HEK293 (cell line): Measurements from ENCODE around the gene SLC7A9.
"Not testable (repeated sequence)": the region's sequence is repeated elsewhere in the genome, so short reads cannot be mapped to it uniquely, and the experiment has no call there.

Experiments used
- CTCF ChIA-PET: fragments of 350-600 bp; formaldehyde crosslinking; extraction: SDS; loops from one replicate; lab custom pipeline; 2021; ENCODE audit warnings: antibody characterized with exemption; lab: Yijun Ruan, JAX
- POLR2A ChIA-PET: fragments of 300-600 bp; formaldehyde crosslinking; extraction: SDS; loops from one replicate; lab custom pipeline; 2020; ENCODE audit warnings: antibody characterized with exemption, inconsistent platforms; lab: Yijun Ruan, JAX
- H3K27ac ChIP-seq: fragments of 200-500 bp; sonication (Bioruptor generic); 2 replicates; pipeline ENCODE4 v1.5.1; 2014; ENCODE audit warnings: low read depth, low read length, control low read depth, inconsistent platforms; ENCODE audit errors: extremely low read depth
- H3K36me3 ChIP-seq, 2 experiments: fragments of 200-500 bp in 1 of 2; sonication (Bioruptor generic) in 1 of 2; 1 replicate in 1 of 2; 2 replicates in 1 of 2; pipeline ENCODE4 v1.5.1; 2014 to 2017; ENCODE audit warnings: inconsistent platforms in 2 of 2, low read length in 2 of 2; ENCODE audit not compliant: control insufficient read depth in 2 of 2, insufficient read depth in 1 of 2
- H3K4me1 ChIP-seq: fragments of 200-500 bp; sonication (Bioruptor generic); 2 replicates; pipeline ENCODE4 v1.5.1; 2014; ENCODE audit warnings: mild to moderate bottlenecking, low read length, inconsistent platforms; ENCODE audit not compliant: control insufficient read depth, insufficient read depth
- H3K4me3 ChIP-seq: 2 replicates; pipeline ENCODE4 v1.5.1; 2011; ENCODE audit warnings: low read depth, mild to moderate bottlenecking, control low read depth, low read length, moderate library complexity
- H3K9me3 ChIP-seq: fragments of 200-500 bp; sonication (Bioruptor generic); 2 replicates; pipeline ENCODE4 v1.5.1; 2014; ENCODE audit warnings: low read depth, low read length, inconsistent platforms; ENCODE audit not compliant: control insufficient read depth, insufficient read depth
- FEZF1 ChIP-seq: fragments of 450-650 bp; formaldehyde crosslinking; IDR thresholded peaks from 2 replicates; pipeline ENCODE4 v1.5.1; 2016; ENCODE audit warnings: missing biosample characterization, missing genetic modification characterization
- PATZ1 ChIP-seq: fragments of 450-650 bp; formaldehyde crosslinking; IDR thresholded peaks from 2 replicates; pipeline ENCODE4 v1.5.1; 2016; ENCODE audit warnings: missing biosample characterization, missing genetic modification characterization
- ZBTB20 ChIP-seq: fragments of 450-650 bp; formaldehyde crosslinking; IDR thresholded peaks from 2 replicates; pipeline ENCODE4 v1.5.1; 2016; ENCODE audit warnings: missing biosample characterization, missing genetic modification characterization
- ZBTB8A ChIP-seq: fragments of 450-650 bp; formaldehyde crosslinking; IDR thresholded peaks from 2 replicates; pipeline ENCODE4 v1.5.1; 2016; ENCODE audit warnings: missing biosample characterization, missing genetic modification characterization
- ZEB2 ChIP-seq: fragments of 450-650 bp; formaldehyde crosslinking; IDR thresholded peaks from 2 replicates; pipeline ENCODE4 v1.5.1; 2016; ENCODE audit warnings: missing biosample characterization, missing genetic modification characterization
- ZNF121 ChIP-seq: fragments of 450-650 bp; formaldehyde crosslinking; IDR thresholded peaks from 2 replicates; pipeline ENCODE4 v1.5.1; 2016; ENCODE audit warnings: missing biosample characterization, missing genetic modification characterization
- ZNF133 ChIP-seq: fragments of 450-650 bp; formaldehyde crosslinking; IDR thresholded peaks from 2 replicates; pipeline ENCODE4 v1.5.1; 2016; ENCODE audit warnings: missing biosample characterization, missing genetic modification characterization
- ZNF184 ChIP-seq: fragments of 450-650 bp; IDR thresholded peaks from 2 replicates; pipeline ENCODE4 v1.5.1; 2018; ENCODE audit warnings: missing biosample characterization, mild to moderate bottlenecking, missing genetic modification characterization
- ZNF202 ChIP-seq: fragments of 450-650 bp; formaldehyde crosslinking; IDR thresholded peaks from 2 replicates; pipeline ENCODE4 v1.5.1; 2016; ENCODE audit warnings: missing biosample characterization, missing genetic modification characterization, borderline replicate concordance
- ZNF335 ChIP-seq: fragments of 450-650 bp; formaldehyde crosslinking; conservative IDR thresholded peaks from 2 replicates; pipeline ENCODE4 v1.5.1; 2016; ENCODE audit warnings: missing biosample characterization, missing genetic modification characterization
- ZNF423 ChIP-seq: fragments of 450-650 bp; formaldehyde crosslinking; IDR thresholded peaks from 2 replicates; pipeline ENCODE4 v1.5.1; 2016; ENCODE audit warnings: missing biosample characterization, missing genetic modification characterization
- ZNF585B ChIP-seq: fragments of 450-650 bp; formaldehyde crosslinking; IDR thresholded peaks from 2 replicates; pipeline ENCODE4 v1.5.1; 2016; ENCODE audit warnings: missing biosample characterization, missing genetic modification characterization
- ZNF610 ChIP-seq: fragments of 450-650 bp; formaldehyde crosslinking; IDR thresholded peaks from 2 replicates; pipeline ENCODE4 v1.5.1; 2016; ENCODE audit warnings: missing biosample characterization, missing genetic modification characterization, borderline replicate concordance
- ZNF704 ChIP-seq: fragments of 450-650 bp; formaldehyde crosslinking; IDR thresholded peaks from 2 replicates; pipeline ENCODE4 v1.5.1; 2016; ENCODE audit warnings: missing biosample characterization, missing genetic modification characterization
- ZNF747 ChIP-seq: fragments of 450-650 bp; formaldehyde crosslinking; IDR thresholded peaks from 2 replicates; pipeline ENCODE4 v1.5.1; 2016; ENCODE audit warnings: missing biosample characterization, missing genetic modification characterization
- ZNF776 ChIP-seq: fragments of 450-650 bp; formaldehyde crosslinking; IDR thresholded peaks from 2 replicates; pipeline ENCODE4 v1.5.0; 2017; ENCODE audit warnings: missing biosample characterization, missing genetic modification characterization, borderline replicate concordance
- ZNF785 ChIP-seq: fragments of 450-650 bp; formaldehyde crosslinking; IDR thresholded peaks from 2 replicates; pipeline ENCODE4 v1.5.1; 2016; ENCODE audit warnings: missing biosample characterization, missing genetic modification characterization
- ZSCAN16 ChIP-seq: fragments of 450-650 bp; formaldehyde crosslinking; IDR thresholded peaks from 2 replicates; pipeline ENCODE4 v1.5.1; 2016; ENCODE audit warnings: missing biosample characterization, missing genetic modification characterization
- TF ChIP-seq, protein P1 (sequence below): fragments of 450-650 bp; formaldehyde crosslinking; IDR thresholded peaks from 2 replicates; pipeline ENCODE4 v1.5.1; 2016; ENCODE audit warnings: missing biosample characterization, missing genetic modification characterization
- TF ChIP-seq, protein P2 (sequence below): fragments of 450-650 bp; formaldehyde crosslinking; IDR thresholded peaks from 2 replicates; pipeline ENCODE4 v1.5.1; 2016; ENCODE audit warnings: missing biosample characterization, missing genetic modification characterization, borderline replicate concordance
- TF ChIP-seq, protein P3 (sequence below): fragments of 450-650 bp; formaldehyde crosslinking; IDR thresholded peaks from 2 replicates; pipeline ENCODE4 v1.5.1; 2016; ENCODE audit warnings: missing biosample characterization, missing genetic modification characterization

Gene SLC7A9

GRCh38 chr19:32885255-32885654 lies 15.7 kb upstream of the SLC7A9 start:
- POLR2A ChIA-PET: interaction anchor here (1.4 kb wide), 1 partner anchor 19 kb away, joined by 3 read pairs; no protein-coding TSS in a partner anchor
- TF ChIP-seq ZNF121 (tag by site-specific recombination) (peak; percentile 96), ZSCAN16 (tag by site-specific recombination) (peak; percentile 68; the same call in 1 of the 2 replicates)
- CTCF ChIA-PET: interaction anchor here (0.6 to 0.7 kb wide), 3 partner anchors 135 to 1729 kb away, joined by 3 read pairs; no protein-coding TSS in a partner anchor

GRCh38 chr19:32881766-32882165 lies 12.2 kb upstream of the SLC7A9 start:
- TF ChIP-seq ZNF704 (tag by site-specific recombination): no peak
- TF ChIP-seq ZEB2: no peak
- TF ChIP-seq ZSCAN16 (tag by site-specific recombination): no peak
- no peak for TF ChIP-seq ZNF184
- TF ChIP-seq ZNF747 (tag by site-specific recombination): no peak
- no peak for TF ChIP-seq ZBTB20 (tag by site-specific recombination)
- no peak for TF ChIP-seq ZNF202
- TF ChIP-seq ZNF585B (tag by site-specific recombination): no peak
- no peak for TF ChIP-seq ZNF335
- TF ChIP-seq ZBTB8A (tag by site-specific recombination): no peak
- no peak for TF ChIP-seq ZNF776 (tag by site-specific recombination)
- TF ChIP-seq ZNF785 (tag by site-specific recombination): no peak
- TF ChIP-seq FEZF1: no peak
- no peak for TF ChIP-seq ZNF423 (tag by site-specific recombination)
- TF ChIP-seq PATZ1 (tag by site-specific recombination): no peak
- Histone ChIP-seq H3K36me3 (peaks cover 5 to 25% of the 10 kb centered on the region in 2 experiments; a peak in 2 of 3 replicates), H3K4me3 (no peak overlapping the region), H3K27ac (no peak overlapping the region), H3K4me1 (peaks cover 8% of the 10 kb centered on the region), H3K9me3 (no peaks in the 10 kb centered on the region)
- POLR2A ChIA-PET: no interaction called here
- CTCF ChIA-PET: interaction anchor here (0.7 kb wide), 1 partner anchor 19 kb away, joined by 3 read pairs; no protein-coding TSS in a partner anchor

More at GRCh38 chr19:32885255-32885654, 15.7 kb upstream of the SLC7A9 start:
- H3K36me3 ChIP-seq: peaks cover 3 to 23% of the 10 kb centered on the region in 2 experiments; a peak in 2 of 3 replicates
- not testable (repeated sequence) for H3K4me3 ChIP-seq, H3K4me1 ChIP-seq, H3K9me3 ChIP-seq, H3K27ac ChIP-seq

- ChIA-PET POLR2A (no interaction called here), CTCF (no interaction called here)
- no peaks in the 10 kb centered on the region for H3K9me3 ChIP-seq
- peaks cover 5 to 22% of the 10 kb centered on the region in 2 experiments; a peak in 2 of 3 replicates for H3K36me3 ChIP-seq
- H3K27ac ChIP-seq: no peak overlapping the region
- no peak overlapping the region for H3K4me3 ChIP-seq
- H3K4me1 ChIP-seq: peaks cover 3% of the 10 kb centered on the region
- TF ChIP-seq ZNF610 (tag by site-specific recombination): no peak
- TF ChIP-seq, protein P1, sequence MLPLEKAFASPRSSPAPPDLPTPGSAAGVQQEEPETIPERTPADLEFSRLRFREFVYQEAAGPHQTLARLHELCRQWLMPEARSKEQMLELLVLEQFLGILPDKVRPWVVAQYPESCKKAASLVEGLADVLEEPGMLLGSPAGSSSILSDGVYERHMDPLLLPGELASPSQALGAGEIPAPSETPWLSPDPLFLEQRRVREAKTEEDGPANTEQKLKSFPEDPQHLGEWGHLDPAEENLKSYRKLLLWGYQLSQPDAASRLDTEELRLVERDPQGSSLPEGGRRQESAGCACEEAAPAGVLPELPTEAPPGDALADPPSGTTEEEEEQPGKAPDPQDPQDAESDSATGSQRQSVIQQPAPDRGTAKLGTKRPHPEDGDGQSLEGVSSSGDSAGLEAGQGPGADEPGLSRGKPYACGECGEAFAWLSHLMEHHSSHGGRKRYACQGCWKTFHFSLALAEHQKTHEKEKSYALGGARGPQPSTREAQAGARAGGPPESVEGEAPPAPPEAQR (tag by site-specific recombination): no peak
- TF ChIP-seq, protein P2, sequence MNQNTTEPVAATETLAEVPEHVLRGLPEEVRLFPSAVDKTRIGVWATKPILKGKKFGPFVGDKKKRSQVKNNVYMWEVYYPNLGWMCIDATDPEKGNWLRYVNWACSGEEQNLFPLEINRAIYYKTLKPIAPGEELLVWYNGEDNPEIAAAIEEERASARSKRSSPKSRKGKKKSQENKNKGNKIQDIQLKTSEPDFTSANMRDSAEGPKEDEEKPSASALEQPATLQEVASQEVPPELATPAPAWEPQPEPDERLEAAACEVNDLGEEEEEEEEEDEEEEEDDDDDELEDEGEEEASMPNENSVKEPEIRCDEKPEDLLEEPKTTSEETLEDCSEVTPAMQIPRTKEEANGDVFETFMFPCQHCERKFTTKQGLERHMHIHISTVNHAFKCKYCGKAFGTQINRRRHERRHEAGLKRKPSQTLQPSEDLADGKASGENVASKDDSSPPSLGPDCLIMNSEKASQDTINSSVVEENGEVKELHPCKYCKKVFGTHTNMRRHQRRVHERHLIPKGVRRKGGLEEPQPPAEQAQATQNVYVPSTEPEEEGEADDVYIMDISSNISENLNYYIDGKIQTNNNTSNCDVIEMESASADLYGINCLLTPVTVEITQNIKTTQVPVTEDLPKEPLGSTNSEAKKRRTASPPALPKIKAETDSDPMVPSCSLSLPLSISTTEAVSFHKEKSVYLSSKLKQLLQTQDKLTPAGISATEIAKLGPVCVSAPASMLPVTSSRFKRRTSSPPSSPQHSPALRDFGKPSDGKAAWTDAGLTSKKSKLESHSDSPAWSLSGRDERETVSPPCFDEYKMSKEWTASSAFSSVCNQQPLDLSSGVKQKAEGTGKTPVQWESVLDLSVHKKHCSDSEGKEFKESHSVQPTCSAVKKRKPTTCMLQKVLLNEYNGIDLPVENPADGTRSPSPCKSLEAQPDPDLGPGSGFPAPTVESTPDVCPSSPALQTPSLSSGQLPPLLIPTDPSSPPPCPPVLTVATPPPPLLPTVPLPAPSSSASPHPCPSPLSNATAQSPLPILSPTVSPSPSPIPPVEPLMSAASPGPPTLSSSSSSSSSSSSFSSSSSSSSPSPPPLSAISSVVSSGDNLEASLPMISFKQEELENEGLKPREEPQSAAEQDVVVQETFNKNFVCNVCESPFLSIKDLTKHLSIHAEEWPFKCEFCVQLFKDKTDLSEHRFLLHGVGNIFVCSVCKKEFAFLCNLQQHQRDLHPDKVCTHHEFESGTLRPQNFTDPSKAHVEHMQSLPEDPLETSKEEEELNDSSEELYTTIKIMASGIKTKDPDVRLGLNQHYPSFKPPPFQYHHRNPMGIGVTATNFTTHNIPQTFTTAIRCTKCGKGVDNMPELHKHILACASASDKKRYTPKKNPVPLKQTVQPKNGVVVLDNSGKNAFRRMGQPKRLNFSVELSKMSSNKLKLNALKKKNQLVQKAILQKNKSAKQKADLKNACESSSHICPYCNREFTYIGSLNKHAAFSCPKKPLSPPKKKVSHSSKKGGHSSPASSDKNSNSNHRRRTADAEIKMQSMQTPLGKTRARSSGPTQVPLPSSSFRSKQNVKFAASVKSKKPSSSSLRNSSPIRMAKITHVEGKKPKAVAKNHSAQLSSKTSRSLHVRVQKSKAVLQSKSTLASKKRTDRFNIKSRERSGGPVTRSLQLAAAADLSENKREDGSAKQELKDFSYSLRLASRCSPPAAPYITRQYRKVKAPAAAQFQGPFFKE (tag by site-specific recombination): no peak
- TF ChIP-seq ZNF133: no peak
- TF ChIP-seq, protein P3, sequence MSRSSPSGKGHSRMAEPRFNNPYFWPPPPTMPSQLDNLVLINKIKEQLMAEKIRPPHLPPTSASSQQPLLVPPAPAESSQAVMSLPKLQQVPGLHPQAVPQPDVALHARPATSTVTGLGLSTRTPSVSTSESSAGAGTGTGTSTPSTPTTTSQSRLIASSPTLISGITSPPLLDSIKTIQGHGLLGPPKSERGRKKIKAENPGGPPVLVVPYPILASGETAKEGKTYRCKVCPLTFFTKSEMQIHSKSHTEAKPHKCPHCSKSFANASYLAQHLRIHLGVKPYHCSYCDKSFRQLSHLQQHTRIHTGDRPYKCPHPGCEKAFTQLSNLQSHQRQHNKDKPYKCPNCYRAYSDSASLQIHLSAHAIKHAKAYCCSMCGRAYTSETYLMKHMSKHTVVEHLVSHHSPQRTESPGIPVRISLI (tag by site-specific recombination): no peak
These were observed 11.1 kb upstream of the SLC7A9 start for GRCh38 chr19:32880622-32881021.
